HG03575 (cell line): ENCODE data around the gene NARF.

Experiments
- ATAC-seq: cut with Tn5 transposase; IDR thresholded peaks from one replicate; pipeline ENCODE4 v1.9.1; 2021; ENCODE audit not compliant: unreplicated experiment, insufficient number of reproducible peaks, low FRiP score; ENCODE audit errors: extremely low read depth

Gene NARF

DNA sequence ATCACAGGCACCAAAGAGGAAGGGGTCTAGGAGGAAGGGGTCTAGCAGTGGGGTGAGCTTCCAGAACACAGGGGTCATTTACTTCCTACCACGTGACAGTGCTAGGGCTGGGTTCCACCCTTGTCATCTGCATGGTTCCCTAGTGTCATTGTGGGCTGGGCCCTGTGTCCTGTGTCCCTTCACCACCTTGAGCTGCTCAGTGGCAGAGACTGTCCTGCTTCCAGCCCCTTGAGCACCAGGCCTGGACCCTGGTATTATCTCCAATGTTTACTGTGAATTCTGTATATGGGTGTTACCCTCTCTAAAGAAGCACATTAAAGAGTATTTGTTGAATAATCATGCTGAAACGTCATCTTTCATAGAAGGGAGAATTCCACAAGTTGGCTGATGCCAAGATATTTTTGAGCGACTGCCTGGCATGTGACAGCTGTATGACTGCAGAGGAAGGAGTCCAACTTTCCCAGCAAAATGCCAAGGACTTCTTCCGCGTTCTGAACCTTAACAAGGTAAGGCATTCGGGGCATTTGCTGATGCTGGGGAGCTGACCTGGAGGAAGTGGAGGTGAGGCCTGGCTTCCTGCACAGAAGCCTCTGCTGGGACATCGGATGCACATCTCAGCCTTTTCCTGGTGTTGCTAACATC is 5.5 kb downstream of the NARF start:
- no peak for ATAC-seq

DNA sequence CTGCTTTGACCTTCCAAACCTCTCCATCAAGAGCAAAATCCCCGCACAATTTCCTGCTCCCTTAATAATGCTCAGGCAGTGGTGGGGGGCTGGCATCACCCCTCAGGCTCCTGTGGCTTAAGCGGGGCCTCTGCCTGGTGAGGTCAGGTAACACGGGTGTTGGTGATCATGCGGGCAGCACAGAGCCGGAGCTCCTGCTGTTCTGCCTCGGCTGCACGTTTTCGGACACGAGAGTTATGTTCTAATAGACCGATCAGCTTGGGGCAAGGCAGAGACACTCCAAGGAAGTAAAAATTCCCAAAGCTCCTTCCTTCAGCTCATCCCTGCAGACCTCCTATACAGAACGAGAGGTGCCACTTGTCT is 6.0 kb downstream of the NARF start:
- ATAC-seq = no peak

DNA sequence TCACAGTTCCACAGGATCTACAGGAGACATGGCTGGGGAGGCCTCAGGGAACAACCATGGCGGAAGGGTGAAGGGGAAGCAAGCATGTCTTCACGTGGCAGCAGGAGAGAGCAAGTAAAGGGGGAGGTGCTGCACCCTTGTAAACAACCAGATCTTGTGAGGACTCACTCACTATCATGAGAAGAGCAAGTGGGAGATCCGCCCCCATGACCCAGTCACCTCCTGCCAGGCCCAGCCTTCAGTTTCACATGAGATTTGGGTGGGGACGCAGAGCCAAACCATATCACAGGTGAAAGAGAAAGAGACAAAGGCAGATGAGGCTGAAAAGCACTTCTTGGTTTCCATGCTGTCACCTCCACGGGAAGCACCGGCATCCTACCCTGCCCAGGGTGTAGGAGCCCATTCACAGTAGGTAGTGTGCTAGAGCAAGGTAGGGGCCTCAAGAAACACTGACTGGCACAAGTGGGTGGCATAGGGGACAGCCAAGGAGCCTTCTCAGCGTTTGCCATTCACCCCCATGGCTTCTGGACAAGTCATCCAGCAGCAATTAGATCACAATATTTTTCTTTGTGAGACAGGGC is 6.6 kb downstream of the NARF start:
- ATAC-seq = no peak

DNA sequence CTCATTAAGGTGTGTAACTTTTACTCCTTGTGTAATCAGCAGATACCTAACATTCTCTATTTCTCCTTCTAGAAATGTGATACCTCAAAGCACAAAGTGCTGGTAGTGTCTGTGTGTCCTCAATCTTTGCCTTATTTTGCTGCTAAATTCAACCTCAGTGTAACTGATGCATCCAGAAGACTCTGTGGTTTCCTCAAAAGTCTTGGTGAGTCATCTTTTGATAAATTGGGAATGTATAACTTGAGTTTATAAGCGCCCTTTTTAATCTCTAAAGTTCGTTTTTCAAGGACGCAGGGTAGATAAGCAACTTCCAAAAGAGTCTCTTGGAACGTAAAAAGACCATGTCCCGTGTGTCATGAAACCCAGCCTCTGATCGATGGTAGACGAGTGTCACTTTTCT is 10.2 kb downstream of the NARF start:
- no peak for ATAC-seq

DNA sequence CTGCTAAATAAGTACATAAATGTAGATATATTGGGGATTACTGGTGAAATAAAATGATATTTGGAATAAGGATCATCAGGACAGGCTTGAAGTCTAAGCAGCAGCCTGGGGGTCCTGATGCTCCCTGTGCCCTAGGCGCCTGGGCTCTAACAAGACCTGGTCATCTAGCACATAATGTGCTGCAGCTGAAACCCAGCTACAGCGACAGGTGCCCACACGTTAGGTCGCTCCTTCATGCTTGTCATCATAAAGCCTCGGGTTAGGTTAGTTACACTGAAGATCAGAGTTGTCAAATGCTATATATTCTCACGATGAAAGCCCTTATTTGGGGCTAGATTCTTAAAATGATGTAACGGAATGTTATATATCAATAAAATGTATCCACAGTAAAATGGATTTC is 11.5 kb downstream of the NARF start:
- ATAC-seq = no peak

DNA sequence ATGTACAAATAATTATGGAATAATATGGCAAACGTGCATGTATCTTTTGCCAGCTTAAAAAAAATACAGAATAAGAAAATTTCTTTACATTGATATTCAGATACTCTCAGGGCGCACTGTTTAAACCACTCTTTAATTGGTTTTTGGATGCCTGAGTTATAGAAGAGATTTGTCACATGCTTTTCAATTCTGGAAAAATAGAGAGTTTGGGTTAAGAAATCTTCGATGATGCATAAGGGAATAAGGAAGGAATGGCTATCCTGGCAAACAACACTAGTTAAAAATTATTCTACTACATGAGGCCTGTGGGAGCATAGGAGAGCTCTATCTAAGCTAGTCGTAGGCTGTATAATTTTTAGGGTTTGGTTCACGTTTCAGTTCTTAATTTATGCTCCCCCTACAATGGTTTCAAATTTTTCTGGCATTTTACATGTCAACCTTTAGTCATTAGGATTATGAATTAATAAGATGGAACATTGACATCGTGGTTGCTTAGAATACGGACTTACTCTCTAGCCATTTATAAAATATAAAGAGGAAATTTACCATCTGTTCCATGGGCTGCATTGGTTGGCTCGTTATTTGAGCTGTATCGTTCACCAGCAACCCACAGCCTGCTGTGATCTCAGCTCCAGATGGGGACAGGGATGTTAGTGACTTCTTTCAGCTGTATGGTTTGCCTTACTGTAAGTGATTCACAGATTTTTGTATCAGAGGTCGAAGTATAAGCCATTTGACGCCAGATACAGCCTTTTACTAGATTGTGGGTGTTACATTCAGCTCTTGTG is 15.9 kb downstream of the NARF start:
- ATAC-seq = no peak

DNA sequence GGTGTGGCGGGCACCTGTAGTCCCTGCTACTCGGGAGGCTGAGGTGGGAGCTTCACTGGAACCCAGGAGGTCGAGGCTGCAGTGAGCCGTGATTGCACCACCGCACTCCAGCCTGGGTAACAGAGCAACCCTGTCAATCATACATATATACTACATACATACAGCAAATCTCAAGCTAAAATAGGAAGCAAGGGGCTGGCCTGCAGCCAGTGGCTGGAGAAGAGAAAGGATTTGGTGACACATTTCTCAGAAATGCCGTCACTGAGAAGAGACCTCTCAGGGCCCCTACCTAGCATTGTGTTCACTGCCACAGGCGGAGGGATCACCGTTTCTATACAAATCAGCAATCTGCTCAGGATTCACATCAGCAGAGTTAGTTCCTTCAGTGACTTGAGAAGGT is 16.9 kb downstream of the NARF start:
- no peak for ATAC-seq

DNA sequence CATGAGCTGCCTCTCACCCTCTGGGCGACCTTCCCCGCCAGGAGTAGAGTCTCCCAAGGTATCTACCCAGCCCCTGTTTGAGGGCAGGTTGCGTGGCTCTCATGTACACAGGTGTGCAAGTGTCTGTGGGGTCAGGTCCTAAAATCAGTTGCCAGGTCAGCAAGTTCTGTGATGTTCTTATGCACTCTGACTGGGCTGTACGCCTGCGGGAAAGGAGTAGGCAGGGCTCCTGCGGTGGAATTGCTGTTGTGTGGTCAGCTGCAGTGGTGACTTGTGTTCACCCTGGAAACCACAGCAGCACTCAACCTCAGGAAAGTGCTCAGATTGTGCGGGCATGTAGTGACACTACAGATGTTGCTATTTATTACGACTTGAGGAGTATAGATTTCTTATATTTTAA is 19.4 kb downstream of the NARF start:
- ATAC-seq = no peak

DNA sequence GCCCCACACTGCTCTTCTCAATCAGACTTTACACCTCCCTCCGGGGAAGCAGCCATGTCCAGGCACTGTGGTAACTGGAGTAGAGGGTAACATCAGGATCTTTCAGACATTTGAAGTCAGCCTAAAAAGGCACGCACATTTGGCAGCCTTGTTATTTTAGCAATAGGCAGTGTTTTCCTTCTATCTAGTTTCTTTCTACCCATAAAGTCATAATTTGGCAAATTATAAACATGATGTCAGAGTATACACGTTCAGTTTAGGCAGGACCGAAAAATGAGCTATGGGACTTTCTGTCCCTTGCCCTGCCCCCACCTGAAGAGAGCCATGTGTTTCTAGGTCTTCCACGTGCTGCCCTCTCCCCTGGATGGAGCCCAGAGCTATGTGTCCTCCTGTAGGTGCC is 21.1 kb downstream of the NARF start:
- ATAC-seq = no peak

DNA sequence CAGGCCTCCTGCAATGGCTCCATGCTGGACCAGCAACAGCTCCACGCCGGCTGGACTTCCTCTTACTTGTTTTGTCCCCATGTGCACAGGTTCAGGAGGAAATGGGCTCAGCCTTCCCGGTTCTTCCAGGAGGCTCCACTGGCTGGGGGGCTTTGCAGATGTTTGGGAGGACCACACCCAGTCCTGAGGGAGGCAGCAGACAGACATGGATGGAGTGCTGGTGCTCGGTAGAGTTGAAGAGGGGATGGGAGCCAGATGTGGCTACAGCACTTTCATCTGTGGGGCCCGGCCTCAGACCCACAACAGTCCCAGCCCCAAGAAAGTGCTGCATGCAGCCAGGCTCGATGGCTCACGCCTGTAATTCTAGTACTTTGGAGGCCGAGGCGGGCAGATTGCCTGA is 21.8 kb downstream of the NARF start:
- ATAC-seq = no peak

DNA sequence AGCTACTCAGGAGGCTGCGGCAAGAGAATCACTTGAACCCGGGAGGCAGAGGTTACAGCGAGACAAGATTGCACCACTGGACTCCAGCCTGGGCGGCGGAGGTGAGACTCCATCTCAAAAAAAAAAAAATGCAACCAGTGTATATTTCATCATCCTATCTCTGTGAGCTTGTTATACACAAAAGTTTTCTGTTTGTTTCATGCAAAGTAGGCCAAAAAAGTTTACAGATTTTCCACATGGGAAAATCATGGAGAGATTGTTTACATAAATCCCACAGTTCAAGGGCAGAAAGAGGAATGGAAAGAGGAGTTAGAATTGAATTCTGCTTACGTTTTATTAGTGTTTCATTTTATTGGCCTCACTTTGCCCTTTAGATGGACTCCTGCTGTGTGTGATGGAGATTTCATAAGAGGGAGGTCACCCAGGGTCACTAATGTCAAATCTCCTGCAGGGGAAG is 24.7 kb downstream of the NARF start:
- no peak for ATAC-seq

DNA sequence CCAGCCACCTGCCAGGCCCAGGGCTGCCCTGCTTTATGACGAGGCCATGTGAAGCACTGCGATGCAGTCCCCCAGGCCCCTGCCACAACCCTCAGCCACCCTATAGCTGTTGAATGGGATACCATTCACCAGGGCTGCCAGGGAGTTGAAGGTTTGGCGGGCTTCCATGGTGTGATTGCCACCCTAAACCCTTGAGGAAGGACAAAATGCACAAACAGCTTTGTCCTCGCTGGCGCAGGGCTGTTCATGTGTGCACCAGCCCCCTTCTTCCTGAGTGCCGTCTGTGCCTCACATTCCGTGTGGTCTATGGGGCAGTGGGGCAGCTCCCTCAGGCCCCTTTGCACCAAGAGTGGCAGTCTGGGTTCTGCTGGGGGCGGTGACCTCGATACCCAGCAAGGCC is 25.3 kb downstream of the NARF start:
- ATAC-seq = no peak

DNA sequence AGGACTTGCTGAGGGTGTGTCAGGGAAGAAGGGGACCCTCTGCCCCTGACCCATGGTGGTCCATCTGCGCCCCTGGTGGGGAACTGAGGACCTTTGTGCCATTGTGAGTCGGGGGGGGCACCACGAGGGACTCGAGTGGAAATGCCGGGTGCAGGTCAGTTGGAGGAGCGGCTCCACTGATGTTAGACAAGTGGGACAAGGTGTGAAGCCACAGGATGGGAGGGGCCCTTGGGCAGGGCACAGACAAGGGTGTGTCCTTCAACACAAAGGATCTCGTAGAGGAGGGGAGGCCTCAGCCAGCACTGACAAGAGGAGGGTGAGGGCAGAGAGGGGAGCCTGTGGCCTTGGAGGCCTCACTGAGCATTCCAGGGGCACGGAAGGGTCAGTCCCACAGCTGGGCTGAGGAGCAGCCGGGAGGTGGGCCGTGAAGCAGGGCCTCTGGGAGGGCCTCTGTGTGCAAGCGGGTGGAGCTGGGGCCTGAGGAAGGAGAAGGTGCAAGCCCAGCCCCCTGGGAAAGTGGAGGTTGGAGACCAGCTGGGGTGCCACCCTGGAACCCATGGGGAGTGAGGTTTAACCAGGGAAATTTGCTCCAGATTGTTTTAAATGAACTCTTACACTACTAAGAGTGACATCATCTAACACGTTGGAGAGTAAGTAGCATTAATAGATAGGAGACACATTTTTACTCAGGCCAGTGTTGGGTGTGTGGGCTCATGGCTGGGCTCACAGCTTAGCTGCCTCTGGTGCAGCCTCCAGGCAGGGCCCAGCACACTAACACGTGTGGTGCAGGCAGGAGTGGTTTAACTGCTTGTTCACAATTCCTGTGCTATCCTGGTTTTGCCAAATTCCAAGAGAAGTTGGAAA is 27.9 kb downstream of the NARF start:
- no peak for ATAC-seq

DNA sequence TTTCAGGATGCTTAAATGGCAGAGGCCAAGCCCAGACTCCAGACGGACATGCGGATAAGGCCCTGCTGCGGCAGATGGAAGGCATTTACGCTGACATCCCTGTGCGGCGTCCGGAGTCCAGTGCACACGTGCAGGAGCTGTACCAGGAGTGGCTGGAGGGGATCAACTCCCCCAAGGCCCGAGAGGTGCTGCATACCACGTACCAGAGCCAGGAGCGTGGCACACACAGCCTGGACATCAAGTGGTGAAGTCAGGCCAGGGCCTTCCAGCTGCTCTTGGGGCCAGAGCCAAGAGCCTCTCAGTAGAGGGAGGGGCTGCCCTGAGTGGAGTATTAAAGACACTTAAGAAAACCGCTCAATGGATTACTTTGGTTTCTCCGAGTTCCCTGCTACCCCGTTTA is 29.4 kb downstream of the NARF start:
- no peak for ATAC-seq

DNA sequence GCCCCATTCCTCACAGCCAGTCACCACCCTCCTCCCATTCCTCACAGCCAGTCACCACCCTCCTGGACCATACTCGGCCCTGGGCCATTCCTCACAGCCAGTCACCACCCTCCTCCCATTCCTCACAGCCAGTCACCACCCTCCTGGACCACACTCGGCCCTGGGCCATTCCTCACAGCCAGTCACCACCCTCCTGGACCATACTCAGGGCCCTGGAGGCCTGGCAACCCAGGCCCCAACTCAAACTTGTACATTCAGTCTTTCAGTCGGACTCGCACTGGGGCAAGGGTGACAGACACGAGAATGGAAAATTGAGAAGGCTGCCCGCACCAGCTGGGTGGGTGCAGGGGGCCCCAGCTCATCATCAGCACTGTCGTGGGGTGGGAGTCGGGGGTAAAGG is 30.6 kb downstream of the NARF start:
- ATAC-seq = no peak

DNA sequence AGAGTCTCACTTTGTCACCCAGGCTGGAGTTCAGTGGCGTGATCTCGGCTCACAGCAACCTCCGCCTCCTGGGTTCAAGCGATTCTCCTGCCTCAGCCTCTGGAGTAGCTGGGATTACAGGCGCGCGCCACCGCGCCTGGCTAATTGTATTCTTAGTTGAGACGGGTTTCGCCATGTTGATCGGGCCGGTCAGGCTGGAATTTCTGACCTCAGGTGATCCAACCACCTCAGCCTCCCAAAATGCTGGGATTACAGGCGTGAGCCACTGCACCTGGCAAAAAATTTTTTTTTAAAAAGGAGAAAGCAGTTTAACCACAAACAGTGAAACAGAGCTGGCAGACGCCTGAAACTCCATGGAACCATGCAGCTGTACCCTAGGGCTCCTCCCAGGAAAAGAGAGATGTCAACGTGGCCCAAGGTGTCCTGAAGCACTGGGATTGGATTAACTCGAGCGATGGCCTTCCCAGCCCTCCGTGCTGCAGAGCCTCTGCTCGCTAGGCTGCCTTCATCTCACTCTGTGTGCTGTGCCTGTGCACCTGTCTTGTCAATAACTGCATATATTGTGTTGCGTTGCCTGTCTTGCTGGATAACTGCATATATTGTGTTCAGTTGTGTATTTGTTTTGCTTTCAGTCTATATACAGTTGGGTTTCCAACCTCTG is 31.4 kb downstream of the NARF start:
- no peak for ATAC-seq

DNA sequence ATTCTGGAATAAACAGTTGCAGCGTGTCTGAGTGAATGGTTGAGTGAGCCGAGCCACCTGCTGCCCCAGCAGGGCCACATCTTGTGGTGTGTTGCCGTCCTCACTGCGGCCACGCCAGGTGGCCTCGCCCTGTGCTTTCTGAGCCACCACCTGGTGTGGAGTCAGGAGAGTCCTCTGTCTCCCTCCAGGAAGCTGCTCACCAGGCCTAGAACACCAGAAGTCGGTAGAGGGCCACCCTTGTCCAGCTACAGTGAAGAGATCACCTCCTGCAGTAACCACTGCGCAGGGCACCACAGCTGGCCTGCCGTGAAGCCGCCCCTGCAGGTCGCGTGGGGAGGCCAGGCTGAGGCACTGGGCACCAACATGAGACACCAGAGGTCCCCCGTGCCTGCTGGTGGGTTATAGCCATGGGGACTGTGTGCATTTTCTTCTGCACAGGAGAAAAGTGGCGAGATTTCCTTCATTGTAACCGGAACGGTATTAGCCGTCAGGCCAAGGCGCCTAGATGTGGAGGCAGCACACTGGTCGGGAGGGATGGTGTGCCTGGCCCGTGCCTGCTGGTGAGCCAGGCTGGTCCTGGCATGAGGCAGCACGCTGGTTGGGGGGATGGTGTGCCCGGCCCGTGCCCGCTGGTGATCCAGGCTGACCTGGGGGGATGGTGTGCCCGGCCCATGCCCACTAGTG is 32.1 kb downstream of the NARF start:
- no peak for ATAC-seq

DNA sequence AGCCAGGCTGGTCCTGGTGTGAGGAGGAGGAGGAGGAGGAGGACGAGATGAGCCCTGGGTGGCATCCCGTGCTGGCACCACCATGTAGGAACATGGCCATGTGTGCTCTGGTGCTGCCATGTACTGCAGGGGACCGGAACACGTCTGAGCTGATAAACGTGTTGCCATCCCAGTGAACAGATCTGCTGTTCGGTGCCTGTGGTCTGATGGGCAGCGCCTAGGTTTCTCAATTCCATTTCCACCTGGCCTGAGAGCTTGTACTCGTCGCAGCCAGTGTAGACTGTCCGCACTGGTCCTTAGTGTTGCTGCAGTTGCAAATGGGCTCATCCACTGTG is 32.6 kb downstream of the NARF start:
- ATAC-seq = no peak

DNA sequence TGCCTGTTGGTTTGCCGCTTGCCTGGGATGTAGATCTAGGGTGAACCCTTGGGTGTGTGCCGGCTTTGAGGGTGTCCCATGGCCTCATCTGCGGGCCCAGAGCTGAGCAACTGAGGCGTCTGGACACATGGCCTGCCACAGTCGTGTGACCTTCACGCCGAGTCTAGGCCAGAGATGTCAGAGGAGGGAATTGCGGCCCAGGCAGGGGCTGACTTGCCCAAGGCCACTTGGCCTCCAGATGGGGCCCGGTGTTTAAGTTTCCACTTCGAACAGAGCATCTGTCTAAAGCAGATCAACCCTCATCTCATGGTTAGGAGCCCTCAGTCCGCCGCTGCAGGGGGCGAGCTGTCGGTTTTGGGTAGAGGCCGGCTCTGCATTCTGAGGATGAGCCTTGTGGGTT is 33.0 kb downstream of the NARF start:
- ATAC-seq = no peak
